ENCODE results near the gene FNDC3B. TPM values are rescaled to one million over a fixed set of nuclear protein-coding genes. Genes with fewer than 3 reads are reported as not detected.

Gene FNDC3B
- total and polyA plus RNA-seq, 2 of the 8 experiments (the other 6 are each of a cell fraction or from before 2014, with no cell fraction given), result 14.1 to 44.4 TPM

DNA sequence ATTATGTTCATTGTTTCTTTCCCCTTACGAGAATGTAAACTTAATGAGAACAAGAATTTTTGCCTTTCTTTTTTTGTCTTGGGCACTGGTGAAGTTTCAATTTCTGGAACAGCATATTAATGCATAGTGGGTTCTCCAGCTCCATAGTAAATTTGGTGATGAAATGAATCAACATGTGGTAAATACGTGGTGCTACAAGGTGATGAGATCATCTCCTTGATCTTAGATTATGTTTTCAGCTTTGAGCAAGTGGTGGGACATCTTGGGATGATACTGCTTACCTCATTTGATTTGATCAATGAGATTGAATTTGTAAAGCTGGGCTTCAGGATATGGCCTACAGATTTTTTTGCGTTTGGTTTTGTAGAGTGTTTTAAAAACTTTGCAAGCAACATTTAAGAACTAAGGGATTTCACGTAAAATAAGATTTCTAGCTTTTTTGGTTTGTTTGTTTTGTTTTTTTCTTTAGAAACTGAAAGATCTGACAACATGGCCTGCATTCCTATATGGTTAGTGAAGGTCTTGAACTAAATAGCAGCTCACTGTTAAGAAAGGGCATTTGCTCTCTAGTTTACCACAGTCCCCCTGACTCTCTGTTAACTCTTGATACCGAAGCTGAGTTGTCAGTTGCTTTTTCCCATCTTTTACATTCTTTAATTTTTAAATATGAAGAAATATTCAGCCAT lies 45.6 kb downstream of the FNDC3B start (continued):
- TF ChIP-seq TEAD4 (IDR thresholded peaks at IDR 0.05; ENCODE audit: low read depth, low read length) (no peak), GABPA (IDR thresholded peaks at IDR 0.05; ENCODE audit: borderline replicate concordance, insufficient read depth, low read length) (no peak)
